HepG2 (cell line): Measurements from ENCODE around the gene MYO3B. TPM values are rescaled to one million over a fixed set of nuclear protein-coding genes. Genes with fewer than 3 reads are reported as not detected.

Experiments used
- ATF7-NPFF ChIP-seq: sonication (generic); formaldehyde crosslinking; IDR thresholded peaks from 2 replicates; pipeline ENCODE4 v1.8.1; 2023; ENCODE audit warnings: mild to moderate bottlenecking, low read depth, missing genetic modification reagents, moderate library complexity
- FOXM1 ChIP-seq: sonication (generic); formaldehyde crosslinking; IDR thresholded peaks from 2 replicates; pipeline ENCODE4 v1.5.0; 2020; ENCODE audit warnings: missing genetic modification reagents
- KAT8 ChIP-seq: IDR thresholded peaks from 2 replicates; pipeline ENCODE4 v1.6.1; 2016; ENCODE audit warnings: missing genetic modification reagents, missing compliant biosample characterization
- KDM3A ChIP-seq: IDR thresholded peaks from 2 replicates; pipeline ENCODE4 v1.6.1; 2018; ENCODE audit warnings: low read depth, missing compliant biosample characterization
- NR2F1 ChIP-seq, 2 experiments: fragments of 450-650 bp in 1 of 2; formaldehyde crosslinking in 1 of 2; IDR thresholded peaks; 2 replicates each; pipeline versions ENCODE4 v1.5.0 to v1.6.1; 2016 to 2020; ENCODE audit warnings: mild to moderate bottlenecking in 1 of 2, missing compliant biosample characterization in 1 of 2, missing genetic modification reagents in 1 of 2, moderate library complexity in 1 of 2
- SMARCE1 ChIP-seq: fragments of 450-650 bp; IDR thresholded peaks from 2 replicates; pipeline ENCODE4 v1.6.1; 2017; ENCODE audit warnings: borderline replicate concordance
- STAG1 ChIP-seq: sonication (generic); formaldehyde crosslinking; IDR thresholded peaks from 2 replicates; pipeline ENCODE4 v1.4.0; 2020; ENCODE audit warnings: missing genetic modification reagents
- ZNF124 ChIP-seq: sonication (generic); formaldehyde crosslinking; IDR thresholded peaks from 2 replicates; pipeline ENCODE4 v1.4.0; 2020; ENCODE audit warnings: missing genetic modification reagents
- ZNF253 ChIP-seq: sonication (generic); formaldehyde crosslinking; IDR thresholded peaks from 2 replicates; pipeline ENCODE4 v1.8.0; 2022; ENCODE audit warnings: mild to moderate bottlenecking, missing genetic modification reagents, borderline replicate concordance
- ZNF326 ChIP-seq: sonication (generic); formaldehyde crosslinking; IDR thresholded peaks from 2 replicates; pipeline ENCODE4 v1.4.0; 2020; ENCODE audit warnings: missing genetic modification reagents, borderline replicate concordance
- ZNF773 ChIP-seq: sonication (generic); formaldehyde crosslinking; IDR thresholded peaks from 2 replicates; pipeline ENCODE4 v1.4.0; 2020; ENCODE audit warnings: missing genetic modification reagents, borderline replicate concordance
- polyA plus RNA-seq, 8 experiments: library from polyadenylated mRNA; depleted of rRNA in 3 of 8; stranded (reverse) in 7 of 8; unstranded in 1 of 8; fragments of >200 nt; fragmentation: Illumina TruSeq in 4 of 8; extraction: Trizol in 4 of 8; gene quantifications; 2 replicates each; pipeline versions ENCODE4 v1.2.1 to v1.2.3, GENCODE V29; 2011 to 2016; ENCODE audit warnings: low read depth in 4 of 8, missing spikeins in 1 of 8, mixed read lengths in 1 of 8; ENCODE audit not compliant: insufficient read depth in 1 of 8
- total RNA-seq, 5 experiments: library from RNA; depleted of rRNA; stranded (reverse); fragments of >200 nt; fragmentation: Illumina TruSeq; extraction: Trizol; gene quantifications; 2 replicates each; pipeline ENCODE4 v1.2.3, GENCODE V29; 2016; ENCODE audit warnings: low read depth in 1 of 5
- TF ChIP-seq, protein P1 (sequence below): IDR thresholded peaks from 2 replicates; pipeline ENCODE4 v1.6.1; 2012; ENCODE audit warnings: low read depth, low read length, improper control_type of control experiment
- TF ChIP-seq, protein P2 (sequence below): sonication (generic); formaldehyde crosslinking; IDR thresholded peaks from 2 replicates; pipeline ENCODE4; 2020; ENCODE audit warnings: missing genetic modification reagents, mild to moderate bottlenecking, borderline replicate concordance
- TF ChIP-seq, protein P3 (sequence below): sonication (generic); formaldehyde crosslinking; IDR thresholded peaks from 2 replicates; pipeline ENCODE4 v1.4.0; 2020; ENCODE audit warnings: missing genetic modification reagents, mild to moderate bottlenecking, borderline replicate concordance
- TF ChIP-seq, protein P4 (sequence below): sonication (generic); formaldehyde crosslinking; conservative IDR thresholded peaks from 2 replicates; pipeline ENCODE4 v1.5.0; 2020; ENCODE audit warnings: missing genetic modification reagents
- TF ChIP-seq, protein P5 (sequence below): IDR thresholded peaks from 2 replicates; pipeline ENCODE4 v1.6.1; 2016; ENCODE audit warnings: low read depth
- TF ChIP-seq, protein P6 (sequence below): sonication (generic); formaldehyde crosslinking; IDR thresholded peaks from 2 replicates; pipeline ENCODE4 v1.5.0; 2020; ENCODE audit warnings: missing genetic modification reagents

Gene MYO3B
- total and polyA plus RNA-seq, 2 of the 13 experiments (the other 11 are each of a cell fraction or from before 2014, with no cell fraction given), result 0.01 TPM; not detected in 1

DNA sequence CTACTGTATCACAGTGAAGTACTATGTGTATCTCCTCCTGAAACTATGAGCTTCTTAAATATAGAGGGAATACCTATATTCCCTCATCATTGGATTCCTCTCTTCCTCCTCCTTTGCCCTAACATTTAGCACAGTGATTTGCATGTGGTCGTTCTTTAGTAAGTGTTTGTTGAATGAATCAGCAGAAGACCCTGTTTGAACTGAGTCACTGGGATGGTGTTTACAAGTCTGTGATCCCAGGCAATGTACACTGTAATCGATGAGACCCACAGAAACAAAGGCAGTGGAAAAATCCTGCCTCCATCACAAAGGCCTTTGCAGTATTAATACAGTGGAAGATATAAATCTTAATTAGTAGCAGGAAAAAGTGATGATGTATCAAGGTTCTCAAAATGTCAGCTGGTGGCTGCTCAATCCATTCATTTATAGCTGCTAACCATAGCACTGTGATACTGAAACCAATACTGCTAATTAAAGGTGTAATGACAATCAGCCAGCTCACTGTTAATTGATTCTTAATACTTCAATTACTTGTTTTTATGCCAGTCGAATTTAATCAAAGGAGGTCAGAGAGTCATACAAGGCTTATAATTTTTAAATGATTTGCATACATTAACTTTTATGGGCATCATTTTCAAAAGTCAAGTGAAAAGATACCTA is 20.8 kb upstream of the MYO3B start (continued):
- TF ChIP-seq, protein P1, sequence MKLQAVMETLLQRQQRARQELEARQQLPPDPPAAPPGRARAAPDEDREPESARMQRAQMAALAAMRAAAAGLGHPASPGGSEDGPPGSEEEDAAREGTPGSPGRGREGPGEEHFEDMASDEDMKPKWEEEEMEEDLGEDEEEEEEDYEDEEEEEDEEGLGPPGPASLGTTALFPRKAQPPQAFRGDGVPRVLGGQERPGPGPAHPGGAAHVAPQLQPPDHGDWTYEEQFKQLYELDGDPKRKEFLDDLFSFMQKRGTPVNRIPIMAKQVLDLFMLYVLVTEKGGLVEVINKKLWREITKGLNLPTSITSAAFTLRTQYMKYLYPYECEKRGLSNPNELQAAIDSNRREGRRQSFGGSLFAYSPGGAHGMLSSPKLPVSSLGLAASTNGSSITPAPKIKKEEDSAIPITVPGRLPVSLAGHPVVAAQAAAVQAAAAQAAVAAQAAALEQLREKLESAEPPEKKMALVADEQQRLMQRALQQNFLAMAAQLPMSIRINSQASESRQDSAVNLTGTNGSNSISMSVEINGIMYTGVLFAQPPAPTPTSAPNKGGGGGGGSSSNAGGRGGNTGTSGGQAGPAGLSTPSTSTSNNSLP, result peak; percentile 82
- TF ChIP-seq KDM3A, result no peak
- no peak for TF ChIP-seq ZNF326 (CRISPR knock-in tag)
- TF ChIP-seq, protein P2, sequence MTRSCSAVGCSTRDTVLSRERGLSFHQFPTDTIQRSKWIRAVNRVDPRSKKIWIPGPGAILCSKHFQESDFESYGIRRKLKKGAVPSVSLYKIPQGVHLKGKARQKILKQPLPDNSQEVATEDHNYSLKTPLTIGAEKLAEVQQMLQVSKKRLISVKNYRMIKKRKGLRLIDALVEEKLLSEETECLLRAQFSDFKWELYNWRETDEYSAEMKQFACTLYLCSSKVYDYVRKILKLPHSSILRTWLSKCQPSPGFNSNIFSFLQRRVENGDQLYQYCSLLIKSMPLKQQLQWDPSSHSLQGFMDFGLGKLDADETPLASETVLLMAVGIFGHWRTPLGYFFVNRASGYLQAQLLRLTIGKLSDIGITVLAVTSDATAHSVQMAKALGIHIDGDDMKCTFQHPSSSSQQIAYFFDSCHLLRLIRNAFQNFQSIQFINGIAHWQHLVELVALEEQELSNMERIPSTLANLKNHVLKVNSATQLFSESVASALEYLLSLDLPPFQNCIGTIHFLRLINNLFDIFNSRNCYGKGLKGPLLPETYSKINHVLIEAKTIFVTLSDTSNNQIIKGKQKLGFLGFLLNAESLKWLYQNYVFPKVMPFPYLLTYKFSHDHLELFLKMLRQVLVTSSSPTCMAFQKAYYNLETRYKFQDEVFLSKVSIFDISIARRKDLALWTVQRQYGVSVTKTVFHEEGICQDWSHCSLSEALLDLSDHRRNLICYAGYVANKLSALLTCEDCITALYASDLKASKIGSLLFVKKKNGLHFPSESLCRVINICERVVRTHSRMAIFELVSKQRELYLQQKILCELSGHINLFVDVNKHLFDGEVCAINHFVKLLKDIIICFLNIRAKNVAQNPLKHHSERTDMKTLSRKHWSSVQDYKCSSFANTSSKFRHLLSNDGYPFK (CRISPR knock-in tag), result no peak
- TF ChIP-seq, protein P3, sequence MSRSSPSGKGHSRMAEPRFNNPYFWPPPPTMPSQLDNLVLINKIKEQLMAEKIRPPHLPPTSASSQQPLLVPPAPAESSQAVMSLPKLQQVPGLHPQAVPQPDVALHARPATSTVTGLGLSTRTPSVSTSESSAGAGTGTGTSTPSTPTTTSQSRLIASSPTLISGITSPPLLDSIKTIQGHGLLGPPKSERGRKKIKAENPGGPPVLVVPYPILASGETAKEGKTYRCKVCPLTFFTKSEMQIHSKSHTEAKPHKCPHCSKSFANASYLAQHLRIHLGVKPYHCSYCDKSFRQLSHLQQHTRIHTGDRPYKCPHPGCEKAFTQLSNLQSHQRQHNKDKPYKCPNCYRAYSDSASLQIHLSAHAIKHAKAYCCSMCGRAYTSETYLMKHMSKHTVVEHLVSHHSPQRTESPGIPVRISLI, result no peak
- TF ChIP-seq SMARCE1, result peak; percentile 99
- TF ChIP-seq, protein P4, sequence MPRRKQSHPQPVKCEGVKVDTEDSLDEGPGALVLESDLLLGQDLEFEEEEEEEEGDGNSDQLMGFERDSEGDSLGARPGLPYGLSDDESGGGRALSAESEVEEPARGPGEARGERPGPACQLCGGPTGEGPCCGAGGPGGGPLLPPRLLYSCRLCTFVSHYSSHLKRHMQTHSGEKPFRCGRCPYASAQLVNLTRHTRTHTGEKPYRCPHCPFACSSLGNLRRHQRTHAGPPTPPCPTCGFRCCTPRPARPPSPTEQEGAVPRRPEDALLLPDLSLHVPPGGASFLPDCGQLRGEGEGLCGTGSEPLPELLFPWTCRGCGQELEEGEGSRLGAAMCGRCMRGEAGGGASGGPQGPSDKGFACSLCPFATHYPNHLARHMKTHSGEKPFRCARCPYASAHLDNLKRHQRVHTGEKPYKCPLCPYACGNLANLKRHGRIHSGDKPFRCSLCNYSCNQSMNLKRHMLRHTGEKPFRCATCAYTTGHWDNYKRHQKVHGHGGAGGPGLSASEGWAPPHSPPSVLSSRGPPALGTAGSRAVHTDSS, result no peak
- TF ChIP-seq, protein P5, sequence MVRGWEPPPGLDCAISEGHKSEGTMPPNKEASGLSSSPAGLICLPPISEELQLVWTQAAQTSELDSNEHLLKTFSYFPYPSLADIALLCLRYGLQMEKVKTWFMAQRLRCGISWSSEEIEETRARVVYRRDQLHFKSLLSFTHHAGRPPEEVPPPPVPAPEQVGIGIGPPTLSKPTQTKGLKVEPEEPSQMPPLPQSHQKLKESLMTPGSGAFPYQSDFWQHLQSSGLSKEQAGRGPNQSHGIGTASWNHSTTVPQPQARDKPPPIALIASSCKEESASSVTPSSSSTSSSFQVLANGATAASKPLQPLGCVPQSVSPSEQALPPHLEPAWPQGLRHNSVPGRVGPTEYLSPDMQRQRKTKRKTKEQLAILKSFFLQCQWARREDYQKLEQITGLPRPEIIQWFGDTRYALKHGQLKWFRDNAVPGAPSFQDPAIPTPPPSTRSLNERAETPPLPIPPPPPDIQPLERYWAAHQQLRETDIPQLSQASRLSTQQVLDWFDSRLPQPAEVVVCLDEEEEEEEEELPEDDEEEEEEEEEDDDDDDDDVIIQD (CRISPR knock-in tag), result peak; percentile 57; the same call in 1 of the 2 replicates
- no peak for TF ChIP-seq ZNF253 (CRISPR knock-in tag)
- TF ChIP-seq ZNF124 (CRISPR knock-in tag), result no peak
- no peak for TF ChIP-seq ZNF773 (CRISPR knock-in tag)
- TF ChIP-seq NR2F1 (CRISPR knock-in tag; IDR thresholded peaks at IDR 0.05), result peak; percentile 8 to 71; a peak in 2 of 4 replicates
- TF ChIP-seq STAG1 (CRISPR knock-in tag), result no peak
- TF ChIP-seq ATF7-NPFF (CRISPR knock-in tag), result no peak
- TF ChIP-seq, protein P6, sequence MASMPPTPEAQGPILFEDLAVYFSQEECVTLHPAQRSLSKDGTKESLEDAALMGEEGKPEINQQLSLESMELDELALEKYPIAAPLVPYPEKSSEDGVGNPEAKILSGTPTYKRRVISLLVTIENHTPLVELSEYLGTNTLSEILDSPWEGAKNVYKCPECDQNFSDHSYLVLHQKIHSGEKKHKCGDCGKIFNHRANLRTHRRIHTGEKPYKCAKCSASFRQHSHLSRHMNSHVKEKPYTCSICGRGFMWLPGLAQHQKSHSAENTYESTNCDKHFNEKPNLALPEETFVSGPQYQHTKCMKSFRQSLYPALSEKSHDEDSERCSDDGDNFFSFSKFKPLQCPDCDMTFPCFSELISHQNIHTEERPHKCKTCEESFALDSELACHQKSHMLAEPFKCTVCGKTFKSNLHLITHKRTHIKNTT (CRISPR knock-in tag), result no peak
- no peak for TF ChIP-seq FOXM1
- peak; percentile 50; the same call in 1 of the 2 replicates for TF ChIP-seq KAT8 (CRISPR knock-in tag)
